ENCODE results near the gene IDNK. TPM values are rescaled to one million over a fixed set of nuclear protein-coding genes. Genes with fewer than 3 reads are reported as not detected.

Gene IDNK
- total and polyA plus RNA-seq, 10 of the 15 experiments (the other 5 are each of a cell fraction or from before 2014, with no cell fraction given): 7.0 to 19.1 (median 10.6) TPM

- no peak overlapping the region for H3K4me3 ChIP-seq
- H3K4me1 ChIP-seq (ENCODE audit: control insufficient read depth, insufficient read depth, low read length): no peaks in the 10 kb centered on the region
- no peaks in the 10 kb centered on the region for H4K20me1 ChIP-seq (ENCODE audit: control insufficient read depth, insufficient read depth)
- no peaks in the 10 kb centered on the region for H3K79me2 ChIP-seq (ENCODE audit: control insufficient read depth, insufficient read depth, low read length)
- H2AFZ ChIP-seq (ENCODE audit: control insufficient read depth, low read depth, low read length): no peak overlapping the region
- intact Hi-C loops (cut with micrococcal nuclease; ENCODE audit: unreplicated experiment): no loop called here
- H3K27ac ChIP-seq (ENCODE audit: control insufficient read depth, insufficient read depth): no peak overlapping the region
- POLR2A ChIA-PET: no interaction called here
- H3K9ac ChIP-seq (ENCODE audit: control insufficient read depth, insufficient read depth, low read length): no peak overlapping the region
- SMC1A ChIA-PET (ENCODE audit: uncharacterized antibody, unreplicated experiment): interaction anchor here (0.7 to 1.5 kb wide), 2 partner anchors 11 to 53 kb away, joined by 3 read pairs; no protein-coding TSS in a partner anchor
- no peak overlapping the region for H3K4me2 ChIP-seq (ENCODE audit: control insufficient read depth, insufficient read depth)
- RAD21 ChIA-PET (ENCODE audit: unreplicated experiment): no interaction called here
- no peak for FAIRE-seq
- ATAC-seq: no peak
- no peaks in the 10 kb centered on the region for H3K36me3 ChIP-seq (ENCODE audit: control insufficient read depth in 2 of 2, insufficient read depth in 2 of 2, low read length in 1 of 2)
- in situ Hi-C loops (cut with MboI): no loop called here
- BruUV-seq (replicated peaks): no TSS peak
- CTCF ChIA-PET: interaction anchor here (1.3 to 2.4 kb wide), 2 partner anchors 31 to 251 kb away, joined by 4 to 6 read pairs; no protein-coding TSS in a partner anchor
- H3K9me3 ChIP-seq (replicated peaks; ENCODE audit: control insufficient read depth, insufficient read depth, low read length): no peaks in the 10 kb centered on the region
- no peak for TF ChIP-seq IRF3 (IDR thresholded peaks at IDR 0.05)
- TF ChIP-seq MEF2B (IDR thresholded peaks at IDR 0.05; ENCODE audit: partially characterized antibody, poor library complexity, severe bottlenecking): no peak
- no peak for TF ChIP-seq HDGF (IDR thresholded peaks at IDR 0.05)
- TF ChIP-seq SKIL (IDR thresholded peaks at IDR 0.05; ENCODE audit: low read depth, poor library complexity, severe bottlenecking): no peak
- TF ChIP-seq BCL11A (IDR thresholded peaks at IDR 0.05; ENCODE audit: low read depth, low read length): no peak
- no peak for TF ChIP-seq MYB (IDR thresholded peaks at IDR 0.05; ENCODE audit: borderline replicate concordance, low read depth, low read length)
- no peak for TF ChIP-seq PML (IDR thresholded peaks at IDR 0.05; ENCODE audit: low read length)
- no peak for TF ChIP-seq E4F1 (IDR thresholded peaks at IDR 0.05; ENCODE audit: borderline replicate concordance, partially characterized antibody)
- TF ChIP-seq SP1 (IDR thresholded peaks at IDR 0.05; ENCODE audit: low read depth, low read length): no peak
- no peak for TF ChIP-seq RBBP5 (conservative IDR thresholded peaks at IDR 0.05)
- no peak for TF ChIP-seq ETV6 (conservative IDR thresholded peaks at IDR 0.05 in 1 of 2, IDR thresholded peaks at IDR 0.05 in 1 of 2; ENCODE audit: borderline replicate concordance in 1 of 2, low read depth in 1 of 2)
- TF ChIP-seq IRF4 (IDR thresholded peaks at IDR 0.05; ENCODE audit: low read depth, low read length): no peak
- no peak for TF ChIP-seq PAX5 (IDR thresholded peaks at IDR 0.05; ENCODE audit: borderline replicate concordance, low read depth, low read length)
- no peak for TF ChIP-seq CEBPB (IDR thresholded peaks at IDR 0.05; ENCODE audit: borderline replicate concordance in 1 of 2, low read depth in 2 of 2, low read length in 2 of 2)
- TF ChIP-seq ZBED1 (IDR thresholded peaks at IDR 0.05; ENCODE audit: borderline replicate concordance): no peak
- no peak for TF ChIP-seq BCLAF1 (IDR thresholded peaks at IDR 0.05)
- WGBS (ENCODE audit: insufficient coverage, insufficient replicate concordance, low lambda C conversion rate, missing lambda C conversion rate): 57% methylated on average over 4 of the region's 4 CpGs
- no peak for DNase-seq (ENCODE audit: low read depth, low spot score)
- no peaks in the 10 kb centered on the region for H3K27me3 ChIP-seq (replicated peaks in 1 of 2; ENCODE audit: control insufficient read depth in 2 of 2, insufficient read depth in 2 of 2, low read length in 1 of 2)
Measured at GRCh38 chr9:83584995-83585394, 37.9 kb upstream of the IDNK start.
